ENCODE data around the gene C1GALT1.

The C1GALT1 gene

GRCh38 chr7:7178906-7179305, 3.4 kb upstream of the C1GALT1 start:
- H3K4me3 ChIP-seq (replicated peaks in 1 of 2; ENCODE audit: low read depth in 2 of 2, low read length in 2 of 2) = no peak overlapping the region
- TF ChIP-seq CTCF (IDR thresholded peaks at IDR 0.05; ENCODE audit: low read depth, low read length) = no peak
- peak in 1 of 2 donors; percentile 49 for DNase-seq (ENCODE audit: low read depth in 2 of 2)

GRCh38 chr7:7180725-7181449, 1.5 kb upstream of the C1GALT1 start:
- peak in 1 of 2 donors; percentile 5 for DNase-seq (ENCODE audit: low read depth in 2 of 2)
- H3K4me3 ChIP-seq (replicated peaks in 1 of 2; ENCODE audit: low read depth in 2 of 2, low read length in 2 of 2) = no peak overlapping the region
- TF ChIP-seq CTCF (IDR thresholded peaks at IDR 0.05; ENCODE audit: low read depth, low read length) = no peak

GRCh38 chr7:7181519-7182155, 707 bp upstream of the C1GALT1 start:
- TF ChIP-seq CTCF (IDR thresholded peaks at IDR 0.05; ENCODE audit: low read depth, low read length) = no peak
- peak overlapping the region; percentile 47 to 50 for H3K4me3 ChIP-seq (replicated peaks in 1 of 2; ENCODE audit: low read depth in 2 of 2, low read length in 2 of 2)
- DNase-seq (ENCODE audit: low read depth in 2 of 2) = peak in 1 of 2 donors; percentile 58

- no peak for TF ChIP-seq CTCF (IDR thresholded peaks at IDR 0.05; ENCODE audit: low read depth, low read length)
- DNase-seq (ENCODE audit: low read depth in 2 of 2) = peak; percentile 25 to 47
- H3K4me3 ChIP-seq (replicated peaks in 1 of 2; ENCODE audit: low read depth in 2 of 2, low read length in 2 of 2) = peak overlapping the region; percentile 90 to 97
These were observed 905 bp downstream of the C1GALT1 start for GRCh38 chr7:7183061-7183837.

- DNase-seq (ENCODE audit: low read depth in 2 of 2) = peak; percentile 13 to 49
- H3K4me3 ChIP-seq (replicated peaks in 1 of 2; ENCODE audit: low read depth in 2 of 2, low read length in 2 of 2) = peak overlapping the region; percentile 90 to 97
- no peak for TF ChIP-seq CTCF (IDR thresholded peaks at IDR 0.05; ENCODE audit: low read depth, low read length)
These were observed 1.6 kb downstream of the C1GALT1 start for GRCh38 chr7:7183838-7184463.

- DNase-seq (ENCODE audit: low read depth in 2 of 2) = no peak
- H3K4me3 ChIP-seq (replicated peaks in 1 of 2; ENCODE audit: low read depth in 2 of 2, low read length in 2 of 2) = no peak overlapping the region
- no peak for TF ChIP-seq CTCF (IDR thresholded peaks at IDR 0.05; ENCODE audit: low read depth, low read length)
These were observed 3.1 kb downstream of the C1GALT1 start for GRCh38 chr7:7185371-7185989.
